Central memory CD8-positive, alpha-beta T cell (primary cell): ENCODE measurements around the gene LONP2.

Experiments used
- ATAC-seq: fragments of 150-1000 bp; cut with Tn5 transposase; replicated peaks from 2 replicates; pipeline ENCODE4 v1.10.0; 2022; ENCODE audit warnings: mild to moderate bottlenecking, moderate FRiP score, moderate number of reproducible peaks; ENCODE audit not compliant: poor library complexity, severe bottlenecking; ENCODE audit errors: extremely low read depth
- DNase-seq, 2 donors: peaks; one replicate each; pipeline ENCODE4 v3.0.0; 2021; ENCODE audit warnings: low spot score in 2 of 2
- H3K27ac Mint-ChIP-seq: one replicate; pipeline ENCODE4 v1.8.0; 2022; ENCODE audit warnings: low read depth, mild to moderate bottlenecking, moderate library complexity, mixed read lengths
- H3K27me3 Mint-ChIP-seq: one replicate; pipeline ENCODE4 v1.8.0; 2022; ENCODE audit warnings: mixed read lengths
- H3K36me3 Mint-ChIP-seq: one replicate; pipeline ENCODE4 v1.8.0; 2022; ENCODE audit warnings: mild to moderate bottlenecking, moderate library complexity, mixed read lengths; ENCODE audit not compliant: insufficient read depth
- H3K4me1 Mint-ChIP-seq: one replicate; pipeline ENCODE4 v1.8.0; 2022; ENCODE audit warnings: mixed read lengths
- H3K4me3 Mint-ChIP-seq: one replicate; pipeline ENCODE4 v1.8.0; 2022; ENCODE audit warnings: mild to moderate bottlenecking, moderate library complexity, mixed read lengths
- H3K9me3 Mint-ChIP-seq: one replicate; pipeline ENCODE4 v1.8.0; 2022; ENCODE audit warnings: mixed read lengths

The LONP2 gene

DNA sequence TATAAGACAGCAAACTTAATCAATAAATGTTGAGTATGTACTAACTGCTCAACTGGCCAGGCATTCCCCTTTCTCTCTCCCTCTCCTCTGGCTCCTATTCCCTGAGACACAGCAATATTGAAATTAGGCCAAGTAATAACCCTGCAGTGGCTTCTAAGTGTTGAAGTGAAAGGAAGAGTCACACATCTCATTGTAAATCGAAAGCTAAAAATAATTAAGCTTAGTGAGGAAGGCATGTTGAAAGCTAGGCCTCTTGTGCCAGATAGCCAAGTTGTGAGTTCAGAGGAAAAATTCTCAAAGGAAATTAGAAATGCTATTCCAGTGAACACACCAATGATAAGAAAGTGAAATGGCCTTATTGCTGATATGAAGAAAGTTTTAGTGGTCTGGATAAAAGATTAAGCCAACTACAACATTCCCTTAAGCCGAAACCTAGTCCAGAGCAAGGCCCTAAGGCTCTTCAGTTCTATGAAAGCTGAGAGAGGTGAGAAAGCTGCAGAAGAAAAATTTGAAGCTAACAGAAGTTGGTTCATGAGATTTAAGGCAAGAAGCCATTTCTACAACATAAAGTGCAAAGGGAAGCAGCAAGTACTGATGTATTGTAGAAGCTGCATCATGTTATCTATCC lies 38.6 kb downstream of the LONP2 start:
- Mint-ChIP-seq H3K9me3 (no peaks in the 10 kb centered on the region), H3K4me3 (no peak overlapping the region), H3K27me3 (no peaks in the 10 kb centered on the region), H3K27ac (no peak overlapping the region), H3K36me3 (peaks cover 28% of the 10 kb centered on the region), H3K4me1 (peaks cover 34% of the 10 kb centered on the region)
- no peak for ATAC-seq
- DNase-seq = no peak

- peak; percentile 58 for ATAC-seq
- DNase-seq = no peak
- peak overlapping the region; percentile 37 for H3K4me3 Mint-ChIP-seq
- H3K4me1 Mint-ChIP-seq = peaks cover 40% of the 10 kb centered on the region
- peaks cover 16% of the 10 kb centered on the region for H3K36me3 Mint-ChIP-seq
- H3K27me3 Mint-ChIP-seq = no peaks in the 10 kb centered on the region
- H3K9me3 Mint-ChIP-seq = no peaks in the 10 kb centered on the region
- peak overlapping the region; percentile 9 for H3K27ac Mint-ChIP-seq
These were observed 40.8 kb downstream of the LONP2 start for GRCh38 chr16:48284772-48285409.

- no peak for ATAC-seq
- H3K4me3 Mint-ChIP-seq = no peak overlapping the region
- H3K4me1 Mint-ChIP-seq = peaks cover 50% of the 10 kb centered on the region
- H3K27me3 Mint-ChIP-seq = no peaks in the 10 kb centered on the region
- no peak overlapping the region for H3K27ac Mint-ChIP-seq
- peaks cover 20% of the 10 kb centered on the region for H3K36me3 Mint-ChIP-seq
- H3K9me3 Mint-ChIP-seq = no peaks in the 10 kb centered on the region
- no peak for DNase-seq
These were observed 43.1 kb downstream of the LONP2 start for GRCh38 chr16:48287239-48287638.

DNA sequence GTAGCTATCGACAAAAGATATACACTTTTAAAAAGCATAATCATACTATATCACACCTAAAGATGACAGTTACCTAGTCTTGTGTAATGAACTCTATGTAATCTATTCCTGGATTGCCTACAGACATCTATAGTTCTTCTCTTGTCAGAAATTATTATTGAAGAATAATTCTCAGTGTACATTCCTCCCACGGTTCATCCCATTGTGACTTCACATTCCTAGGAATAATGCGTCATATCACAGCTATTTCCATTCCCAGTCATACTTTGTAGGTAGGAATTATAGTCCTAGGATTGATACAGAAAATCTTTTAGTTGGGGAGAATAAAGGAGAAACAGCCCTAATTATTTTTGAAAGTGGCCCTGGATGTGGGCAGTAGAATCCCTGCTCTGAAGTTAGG lies 47.2 kb downstream of the LONP2 start:
- H3K27ac Mint-ChIP-seq = no peak overlapping the region
- ATAC-seq (no peak), DNase-seq (no peak)

DNA sequence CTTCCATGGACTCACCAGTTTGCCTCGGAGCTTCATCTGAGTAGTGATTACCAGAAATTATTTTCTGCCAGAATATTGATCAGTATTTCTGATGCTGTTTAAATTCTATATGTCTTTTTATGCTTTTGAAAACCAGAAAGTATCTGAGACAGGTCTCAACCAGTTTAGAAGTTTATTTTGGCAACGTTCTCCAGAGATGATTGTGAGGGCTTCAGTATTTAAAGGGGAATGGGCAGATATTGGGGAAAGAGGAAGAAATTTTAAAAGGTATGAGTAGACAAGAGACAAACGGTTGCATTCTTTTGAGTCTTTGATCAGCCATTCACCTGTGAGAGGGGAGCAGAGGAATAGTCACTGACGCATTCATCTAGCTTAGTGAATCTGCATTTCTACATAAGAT lies 47.7 kb downstream of the LONP2 start:
- Mint-ChIP-seq H3K4me1 (peaks cover 15% of the 10 kb centered on the region), H3K9me3 (no peaks in the 10 kb centered on the region), H3K36me3 (peaks cover 31% of the 10 kb centered on the region), H3K27me3 (no peaks in the 10 kb centered on the region), H3K4me3 (no peak overlapping the region), H3K27ac (no peak overlapping the region)
- ATAC-seq (no peak), DNase-seq (no peak)

More for the DNA sequence above, 47.2 kb downstream of the LONP2 start:
- no peaks in the 10 kb centered on the region for H3K27me3 Mint-ChIP-seq
- peaks cover 32% of the 10 kb centered on the region for H3K36me3 Mint-ChIP-seq
- H3K4me3 Mint-ChIP-seq = no peak overlapping the region
- H3K4me1 Mint-ChIP-seq = peaks cover 15% of the 10 kb centered on the region
- no peaks in the 10 kb centered on the region for H3K9me3 Mint-ChIP-seq

DNA sequence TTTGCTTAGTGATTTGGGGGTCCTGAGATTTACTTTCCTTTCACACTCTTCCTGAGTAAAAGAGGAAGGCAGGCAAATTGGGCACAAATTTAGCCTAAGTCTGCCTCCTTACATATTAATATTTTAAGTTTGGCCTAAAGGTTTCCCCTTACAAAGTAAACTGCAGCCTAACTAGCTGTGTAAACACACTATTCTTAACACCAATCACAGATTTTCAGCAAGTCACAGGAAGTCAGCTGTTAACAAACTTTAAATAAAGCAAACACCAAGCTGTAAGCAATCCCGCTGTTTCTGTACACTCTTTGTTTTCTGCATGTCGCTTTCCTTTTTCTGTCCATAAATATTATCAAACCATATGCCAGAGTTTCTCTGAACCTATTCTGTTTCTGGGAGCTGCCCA lies 48.4 kb downstream of the LONP2 start:
- ATAC-seq = no peak
- no peaks in the 10 kb centered on the region for H3K27me3 Mint-ChIP-seq
- H3K4me1 Mint-ChIP-seq = peaks cover 15% of the 10 kb centered on the region
- no peaks in the 10 kb centered on the region for H3K9me3 Mint-ChIP-seq
- no peak overlapping the region for H3K4me3 Mint-ChIP-seq
- H3K27ac Mint-ChIP-seq = no peak overlapping the region
- no peak for DNase-seq
- H3K36me3 Mint-ChIP-seq = peaks cover 37% of the 10 kb centered on the region

GRCh38 chr16:48294724-48295123 lies 50.6 kb downstream of the LONP2 start:
- no peak overlapping the region for H3K4me3 Mint-ChIP-seq
- ATAC-seq = no peak

DNA sequence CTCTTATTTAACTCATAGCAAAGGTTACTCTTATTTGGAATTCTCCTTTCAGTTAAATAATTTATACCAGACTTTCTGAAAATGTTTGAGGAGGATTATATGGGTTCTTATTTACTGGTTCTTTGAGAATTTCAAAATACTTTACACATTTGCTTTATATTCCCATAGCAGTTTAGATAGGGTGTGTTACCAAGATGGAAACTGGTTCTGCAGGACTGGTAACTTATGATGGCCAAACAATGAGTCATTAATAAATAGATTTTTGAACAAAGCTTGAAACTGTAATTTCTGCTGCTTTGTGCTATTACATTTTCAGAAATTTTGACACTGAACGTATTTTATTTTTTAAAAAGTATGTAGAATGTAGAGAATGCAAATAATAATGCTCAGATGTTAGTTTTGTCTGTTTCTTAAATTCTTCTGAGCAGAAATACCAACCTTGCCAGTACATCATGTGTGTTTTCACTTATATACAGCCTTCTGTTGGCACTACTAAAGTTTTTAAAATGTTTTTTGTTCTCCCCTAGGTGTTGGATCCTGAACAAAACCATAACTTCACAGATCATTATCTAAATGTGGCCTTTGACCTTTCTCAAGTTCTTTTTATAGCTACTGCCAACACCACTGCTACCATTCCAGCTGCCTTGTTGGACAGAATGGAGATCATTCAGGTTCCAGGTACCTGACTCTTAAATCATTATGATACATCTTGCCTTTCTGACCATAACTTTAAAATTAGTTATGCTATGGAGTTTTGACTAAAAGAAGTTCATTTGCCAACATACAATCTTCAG lies 51.6 kb downstream of the LONP2 start:
- Mint-ChIP-seq H3K36me3 (peaks cover 49% of the 10 kb centered on the region), H3K9me3 (no peaks in the 10 kb centered on the region), H3K4me3 (no peak overlapping the region), H3K27ac (no peak overlapping the region), H3K4me1 (peaks cover 3% of the 10 kb centered on the region), H3K27me3 (no peaks in the 10 kb centered on the region)
- DNase-seq = no peak
- no peak for ATAC-seq

More at GRCh38 chr16:48294724-48295123, 50.6 kb downstream of the LONP2 start:
- peaks cover 44% of the 10 kb centered on the region for H3K36me3 Mint-ChIP-seq
- no peak overlapping the region for H3K27ac Mint-ChIP-seq
- H3K27me3 Mint-ChIP-seq = no peaks in the 10 kb centered on the region
- H3K9me3 Mint-ChIP-seq = no peaks in the 10 kb centered on the region
- no peak for DNase-seq
- H3K4me1 Mint-ChIP-seq = peaks cover 10% of the 10 kb centered on the region

- H3K27me3 Mint-ChIP-seq = no peaks in the 10 kb centered on the region
- no peaks in the 10 kb centered on the region for H3K9me3 Mint-ChIP-seq
- H3K27ac Mint-ChIP-seq = no peak overlapping the region
- no peak overlapping the region for H3K4me3 Mint-ChIP-seq
- DNase-seq (no peak), ATAC-seq (no peak)
- H3K36me3 Mint-ChIP-seq = peaks cover 55% of the 10 kb centered on the region
- no peaks in the 10 kb centered on the region for H3K4me1 Mint-ChIP-seq
These were observed 55.4 kb downstream of the LONP2 start for GRCh38 chr16:48299471-48299870.

DNA sequence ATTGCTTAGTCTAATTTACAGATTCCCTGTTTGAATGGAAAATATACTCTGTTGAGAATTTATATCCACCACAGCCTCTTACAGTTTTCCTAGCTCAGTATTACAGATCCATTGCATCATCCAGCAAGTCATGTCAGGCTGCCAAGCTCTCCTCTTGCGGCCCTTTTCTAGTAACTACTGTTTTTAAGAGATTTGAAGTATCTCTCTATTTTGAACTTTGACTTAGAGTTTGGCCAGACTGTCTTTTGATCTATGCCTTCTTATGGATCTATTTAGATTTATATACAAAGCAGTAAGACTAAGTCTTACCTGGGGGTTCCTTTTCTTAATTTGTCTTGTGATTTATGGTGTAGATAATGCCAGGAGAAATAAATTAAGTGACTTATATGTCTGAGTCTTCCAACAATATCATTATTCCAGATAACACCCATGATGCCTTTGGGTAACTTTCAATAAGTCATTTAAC lies 56.3 kb downstream of the LONP2 start:
- Mint-ChIP-seq H3K4me3 (no peak overlapping the region), H3K27me3 (no peaks in the 10 kb centered on the region), H3K4me1 (no peaks in the 10 kb centered on the region), H3K9me3 (no peaks in the 10 kb centered on the region), H3K27ac (peak overlapping the region; percentile 25), H3K36me3 (peaks cover 59% of the 10 kb centered on the region)
- ATAC-seq (no peak), DNase-seq (no peak)

DNA sequence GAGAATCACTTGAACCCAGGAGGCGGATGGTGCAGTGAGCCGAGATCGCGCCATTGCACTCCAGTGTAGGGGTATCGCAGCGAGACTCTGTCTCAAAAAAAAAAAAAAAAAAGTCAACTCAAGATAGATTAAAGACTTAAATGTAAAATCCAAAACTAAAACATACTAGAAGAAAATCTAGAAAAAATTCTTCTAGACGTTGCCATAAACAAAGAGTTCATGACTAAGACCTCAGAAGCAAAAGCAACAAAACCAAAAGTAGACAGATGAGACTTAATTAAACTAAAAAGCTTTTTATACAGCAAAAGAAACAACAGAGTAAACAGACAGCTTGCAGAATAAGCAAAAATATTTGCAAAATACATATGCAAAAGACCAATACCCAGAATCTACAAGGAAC lies 64.4 kb downstream of the LONP2 start:
- Mint-ChIP-seq H3K4me1 (peaks cover 6% of the 10 kb centered on the region), H3K27me3 (no peaks in the 10 kb centered on the region), H3K36me3 (peaks cover 42% of the 10 kb centered on the region), H3K27ac (no peak overlapping the region), H3K4me3 (no peak overlapping the region), H3K9me3 (peaks cover 24% of the 10 kb centered on the region)
- no peak for DNase-seq
- ATAC-seq = no peak

DNA sequence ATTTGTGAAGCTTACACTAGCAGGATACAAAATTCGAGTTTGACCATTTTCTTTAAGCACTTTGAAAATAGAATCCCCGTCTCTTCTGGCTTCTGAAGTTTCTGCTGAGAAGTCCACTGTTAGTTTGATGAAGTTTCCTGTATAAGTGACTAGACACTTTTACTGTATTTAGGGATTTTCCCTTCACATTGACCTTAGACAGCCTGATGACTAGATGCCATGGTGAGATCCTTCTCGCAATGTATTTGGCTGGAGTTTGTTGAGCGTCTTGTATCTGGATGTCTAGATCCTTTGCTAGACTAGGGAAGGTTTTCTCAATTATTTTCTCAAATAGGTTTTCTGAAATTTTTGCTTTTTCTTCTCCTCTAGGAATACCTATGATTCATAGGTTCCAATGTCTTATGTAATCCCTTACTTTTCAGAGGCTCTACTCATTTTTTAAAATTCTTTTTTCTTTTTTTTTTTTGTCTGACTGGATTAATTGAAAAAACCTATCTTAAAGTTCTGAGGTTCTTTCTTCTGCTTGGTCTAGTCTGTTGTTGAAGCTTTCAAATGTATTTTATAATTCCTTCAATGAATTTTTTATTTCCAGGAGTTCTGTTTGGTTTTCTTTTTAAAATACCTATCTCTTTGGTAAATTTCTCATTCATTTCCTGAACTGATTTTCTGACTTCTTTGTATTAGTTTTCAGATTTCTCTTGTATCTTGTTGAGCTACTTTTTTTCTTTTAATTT lies 67.0 kb downstream of the LONP2 start:
- Mint-ChIP-seq H3K36me3 (peaks cover 30% of the 10 kb centered on the region), H3K4me3 (no peak overlapping the region), H3K4me1 (peaks cover 12% of the 10 kb centered on the region), H3K27me3 (no peaks in the 10 kb centered on the region), H3K9me3 (peaks cover 24% of the 10 kb centered on the region), H3K27ac (no peak overlapping the region)
- no peak for ATAC-seq
- DNase-seq = no peak
